OCI-LY3 (cell line): ENCODE measurements around the gene ACCS.

ENCODE experiments used
- CTCF ChIP-seq: fragments of 200-600, 300-600 bp; sonication (generic); IDR thresholded peaks from 2 replicates; pipeline ENCODE4 v1.5.1; 2014; ENCODE audit warnings: antibody characterized with exemption, low read length, low read depth
- EZH2phosphoT487 ChIP-seq: fragments of 200-600 bp; shearing (Covaris generic); IDR thresholded peaks from 2 replicates; pipeline ENCODE4 v1.6.1; 2018; ENCODE audit warnings: antibody characterized with exemption, mixed run types, low read depth

- TF ChIP-seq CTCF (no peak), EZH2phosphoT487 (no peak)
These were observed 50.3 kb downstream of the ACCS start for GRCh38 chr11:44116234-44116830.
